GM12878 (cell line): ENCODE results near the gene MCOLN2. TPM values are rescaled to one million over a fixed set of nuclear protein-coding genes. Genes with fewer than 3 reads are reported as not detected.

ENCODE experiments used
- ATAC-seq: fragments of 200-7000 bp; cut with Tn5 transposase; 3 replicates; pipeline ENCODE4 v1.9.1; 2020; ENCODE audit warnings: mild to moderate bottlenecking, moderate library complexity
- BruUV-seq: library from RNA; stranded (reverse); fragments of 400-500 nt; replicated peaks from 2 replicates; lab custom pipeline; 2021; lab: Mats Ljungman, UMichigan
- CTCF ChIA-PET: fragments of 300-600 bp; sonication (Branson Sonifier 250); formaldehyde crosslinking; extraction: SDS; loops from one replicate; lab custom pipeline; 2021; ENCODE audit warnings: inconsistent platforms; lab: Yijun Ruan, JAX
- POLR2A ChIA-PET: fragments of 350-600 bp; formaldehyde crosslinking; extraction: SDS; loops from one replicate; lab custom pipeline; 2021; ENCODE audit warnings: inconsistent platforms; lab: Charles Lee
- RAD21 ChIA-PET: fragments of 300-600 bp; sonication (Branson Sonifier 250); formaldehyde crosslinking; loops from one replicate; lab custom pipeline; 2023; ENCODE audit warnings: antibody characterized with exemption; ENCODE audit not compliant: unreplicated experiment; lab: Charles Lee
- SMC1A ChIA-PET: fragments of 300-600 bp; sonication (Branson Sonifier 250); formaldehyde crosslinking; loops from one replicate; lab custom pipeline; 2023; ENCODE audit not compliant: unreplicated experiment, uncharacterized antibody; lab: Charles Lee
- DNase-seq: peaks from one replicate; pipeline ENCODE4 v3.0.0-alpha.2; 2011; ENCODE audit warnings: low read depth, low spot score
- FAIRE-seq: peaks from 3 replicates; lab custom pipeline; 2011; peaks lifted over from hg19 to GRCh38; lab: Jason Lieb, UNC
- H2AFZ ChIP-seq: 2 replicates; pipeline ENCODE4 v1.6.0; 2011; ENCODE audit warnings: low read depth, low read length, control low read depth; ENCODE audit not compliant: control insufficient read depth
- H3K27ac ChIP-seq: 2 replicates; pipeline ENCODE4 v1.5.1; 2011; ENCODE audit warnings: control low read depth; ENCODE audit not compliant: control insufficient read depth, insufficient read depth
- H3K27me3 ChIP-seq, 2 experiments: replicated peaks in 1 of 2; 2 replicates each; pipeline versions ENCODE4 v1.6.0 to v1.6.1; 2011; ENCODE audit warnings: low read length in 1 of 2; ENCODE audit not compliant: control insufficient read depth in 2 of 2, insufficient read depth in 2 of 2
- H3K36me3 ChIP-seq, 2 experiments: 2 replicates each; pipeline ENCODE4 v1.5.1; 2011; ENCODE audit warnings: low read length in 1 of 2; ENCODE audit not compliant: control insufficient read depth in 2 of 2, insufficient read depth in 2 of 2
- H3K4me1 ChIP-seq: 2 replicates; pipeline ENCODE4 v1.6.1; 2011; ENCODE audit warnings: mild to moderate bottlenecking, low read length, moderate library complexity, mixed read lengths; ENCODE audit not compliant: control insufficient read depth, insufficient read depth
- H3K4me2 ChIP-seq: 2 replicates; pipeline ENCODE4 v1.6.0; 2011; ENCODE audit warnings: control low read depth; ENCODE audit not compliant: control insufficient read depth, insufficient read depth
- H3K4me3 ChIP-seq: fragments of 200-600 bp; sonication (generic); 2 replicates; pipeline ENCODE4 v1.5.1; 2016
- H3K79me2 ChIP-seq: 2 replicates; pipeline ENCODE4 v1.6.0; 2011; ENCODE audit warnings: low read length; ENCODE audit not compliant: control insufficient read depth, insufficient read depth
- H3K9ac ChIP-seq: 2 replicates; pipeline ENCODE4 v1.8.0; 2011; ENCODE audit warnings: low read length, control low read depth, mixed read lengths; ENCODE audit not compliant: control insufficient read depth, insufficient read depth
- H3K9me3 ChIP-seq: replicated peaks from 3 replicates; pipeline ENCODE4 v1.5.1; 2011; ENCODE audit warnings: mild to moderate bottlenecking, low read length; ENCODE audit not compliant: control insufficient read depth, insufficient read depth
- H4K20me1 ChIP-seq: 2 replicates; pipeline ENCODE4 v1.6.0; 2011; ENCODE audit not compliant: control insufficient read depth, insufficient read depth
- ESRRA ChIP-seq: IDR thresholded peaks from 2 replicates; pipeline ENCODE4 v1.6.1; 2012; ENCODE audit warnings: mild to moderate bottlenecking, low read length, improper control_type of control experiment
- NKRF ChIP-seq: fragments of 450-650 bp; conservative IDR thresholded peaks from 2 replicates; pipeline ENCODE4 v1.6.1; 2017; ENCODE audit warnings: mild to moderate bottlenecking, moderate library complexity
- RFX5 ChIP-seq: IDR thresholded peaks from 2 replicates; pipeline ENCODE4 v1.6.1; 2011; ENCODE audit warnings: low read depth, low read length, improper control_type of control experiment
- ZNF24 ChIP-seq: fragments of 450-650 bp; IDR thresholded peaks from 2 replicates; pipeline ENCODE4 v1.6.1; 2017; ENCODE audit warnings: antibody characterized with exemption, mild to moderate bottlenecking
- ZSCAN29 ChIP-seq: fragments of 450-650 bp; IDR thresholded peaks from 2 replicates; pipeline ENCODE4 v1.6.1; 2017; ENCODE audit warnings: mild to moderate bottlenecking, moderate library complexity
- WGBS: methylation state at CpG from one replicate; pipeline ENCODE4 v1.1.6; 2016; ENCODE audit warnings: low lambda C conversion rate; ENCODE audit not compliant: insufficient replicate concordance, insufficient coverage; ENCODE audit errors: missing lambda C conversion rate; 5-methylcytosine and 5-hydroxymethylcytosine counted together
- in situ Hi-C: fragments of 300-500 bp; cut with MboI; formaldehyde crosslinking; loops from 9 replicates; pipeline ENCODE4 v1.14.3; 2018; ENCODE audit warnings: mixed read lengths
- intact Hi-C: fragments of 100-400 bp; cut with micrococcal nuclease; formaldehyde crosslinking; loops from one replicate; pipeline ENCODE4 v1.14.2; 2022; ENCODE audit not compliant: unreplicated experiment
- polyA plus RNA-seq, 11 experiments: library from polyadenylated mRNA; depleted of rRNA in 4 of 11; unstranded in 6 of 11; stranded (reverse) in 5 of 11; fragments of >200 nt; fragmentation: Nextera tagmentation in 4 of 11; fragmentation: Illumina TruSeq in 1 of 11; extraction: Ambion mirVana in 4 of 11; extraction: Trizol in 1 of 11; gene quantifications; 1 replicate in 1 of 11; 2 replicates in 10 of 11; pipeline versions ENCODE4 v1.2.1 to v1.2.3, GENCODE V29; 2011 to 2016; ENCODE audit warnings: inconsistent platforms in 2 of 11, missing spikeins in 2 of 11, low read depth in 1 of 11
- total RNA-seq, 4 experiments: library from RNA; depleted of rRNA in 3 of 4; stranded (reverse); fragments of >200 nt in 3 of 4; fragmentation: Illumina TruSeq in 1 of 4; extraction: Trizol in 1 of 4; gene quantifications; 2 replicates each; pipeline versions ENCODE4 v1.2.1 to v1.2.3, GENCODE V29; 2013 to 2021
- TF ChIP-seq, protein P1 (sequence below): fragments of 450-650 bp; IDR thresholded peaks from 2 replicates; pipeline ENCODE4 v1.6.1; 2018; ENCODE audit warnings: borderline replicate concordance, mild to moderate bottlenecking; ENCODE audit not compliant: partially characterized antibody
- TF ChIP-seq, protein P2 (sequence below): IDR thresholded peaks from 2 replicates; pipeline ENCODE4 v1.6.1; 2012; ENCODE audit warnings: low read depth, low read length, improper control_type of control experiment

Gene MCOLN2
- total and polyA plus RNA-seq, 10 of the 15 experiments (the other 5 are each of a cell fraction or from before 2014, with no cell fraction given) = 25.9 to 233 (median 109) TPM

DNA sequence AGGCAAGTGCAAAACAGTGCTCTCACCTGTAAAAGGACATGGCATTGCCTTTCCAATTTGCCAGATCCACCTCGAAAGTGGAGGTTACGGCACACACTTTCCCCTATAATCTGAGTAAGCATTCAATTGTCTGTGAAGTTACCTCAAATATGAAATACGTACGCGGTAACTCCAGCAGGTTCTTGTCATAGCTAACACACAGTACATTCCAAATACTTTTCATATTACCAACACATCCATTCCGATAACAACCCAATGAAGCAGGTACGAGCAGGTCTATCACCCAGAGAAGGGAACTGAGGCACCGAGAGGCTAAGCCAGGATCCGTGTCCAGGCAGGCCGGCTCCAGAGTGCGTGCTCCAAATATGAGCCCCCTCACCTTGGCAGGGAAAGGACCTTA lies 57.2 kb downstream of the MCOLN2 start:
- ChIA-PET RAD21 (interaction anchor here (2.8 kb wide), 1 partner anchor 88 kb away, joined by 13 read pairs; no protein-coding TSS in a partner anchor), POLR2A (no interaction called here), SMC1A (interaction anchor here (9.6 kb wide), 1 partner anchor 85 kb away, joined by 214 read pairs; no protein-coding TSS in a partner anchor), CTCF (interaction anchor here (1.1 to 2.9 kb wide), 2 partner anchors 88 to 315 kb away, joined by 3 to 18 read pairs; no protein-coding TSS in a partner anchor)
- intact Hi-C loops = loop anchor here (10.0 kb wide), 2 partner anchors 315 to 1005 kb away; no protein-coding TSS in a partner anchor
- no TSS peak for BruUV-seq
- no peak for DNase-seq
- Histone ChIP-seq H3K79me2 (no peaks in the 10 kb centered on the region), H3K36me3 (peaks cover 14 to 35% of the 10 kb centered on the region in 2 experiments), H3K9ac (no peak overlapping the region), H3K9me3 (no peaks in the 10 kb centered on the region), H3K27me3 (no peaks in the 10 kb centered on the region), H2AFZ (no peak overlapping the region), H4K20me1 (no peaks in the 10 kb centered on the region), H3K4me1 (no peaks in the 10 kb centered on the region), H3K27ac (no peak overlapping the region), H3K4me3 (no peak overlapping the region), H3K4me2 (no peak overlapping the region)
- in situ Hi-C loops = no loop called here
- no peak for TF ChIP-seq NKRF
- no peak for FAIRE-seq
- 97% methylated on average over 11 of the region's 11 CpGs for WGBS
- no peak for ATAC-seq

GRCh38 chr1:84939151-84939550 lies 57.8 kb downstream of the MCOLN2 start:
- no peaks in the 10 kb centered on the region; the same call in 1 of the 2 replicates for H3K79me2 ChIP-seq
- no peak overlapping the region for H3K4me3 ChIP-seq
- SMC1A ChIA-PET = interaction anchor here (1.1 to 2.5 kb wide), 3 partner anchors 88 to 337 kb away, joined by 3 to 10 read pairs (median 5); partner anchors contain the start of gene BCL10
- FAIRE-seq = no peak
- H3K4me1 ChIP-seq = no peaks in the 10 kb centered on the region
- no peaks in the 10 kb centered on the region for H3K9me3 ChIP-seq
- H3K27ac ChIP-seq = no peak overlapping the region
- no peaks in the 10 kb centered on the region for H3K27me3 ChIP-seq
- BruUV-seq = no TSS peak
- in situ Hi-C loops = no loop called here
- POLR2A ChIA-PET = no interaction called here
- H3K36me3 ChIP-seq = peaks cover 14 to 41% of the 10 kb centered on the region in 2 experiments
- H3K4me2 ChIP-seq = no peak overlapping the region
- WGBS = 95% methylated on average over 8 of the region's 8 CpGs
- intact Hi-C loops = loop anchor here (10.0 kb wide), 2 partner anchors 314 to 1004 kb away; no protein-coding TSS in a partner anchor
- H4K20me1 ChIP-seq = no peaks in the 10 kb centered on the region
- no peak for ATAC-seq
- H3K9ac ChIP-seq = no peak overlapping the region
- CTCF ChIA-PET = interaction anchor here (1.0 to 2.9 kb wide), 5 partner anchors 10 to 324 kb away, joined by 3 to 18 read pairs (median 4); no protein-coding TSS in a partner anchor
- H2AFZ ChIP-seq = no peak overlapping the region
- RAD21 ChIA-PET = interaction anchor here (1.6 to 2.8 kb wide), 2 partner anchors 89 to 167 kb away, joined by 4 to 13 read pairs; no protein-coding TSS in a partner anchor
- DNase-seq = no peak
- no peak for TF ChIP-seq ZSCAN29
- TF ChIP-seq, protein P1, sequence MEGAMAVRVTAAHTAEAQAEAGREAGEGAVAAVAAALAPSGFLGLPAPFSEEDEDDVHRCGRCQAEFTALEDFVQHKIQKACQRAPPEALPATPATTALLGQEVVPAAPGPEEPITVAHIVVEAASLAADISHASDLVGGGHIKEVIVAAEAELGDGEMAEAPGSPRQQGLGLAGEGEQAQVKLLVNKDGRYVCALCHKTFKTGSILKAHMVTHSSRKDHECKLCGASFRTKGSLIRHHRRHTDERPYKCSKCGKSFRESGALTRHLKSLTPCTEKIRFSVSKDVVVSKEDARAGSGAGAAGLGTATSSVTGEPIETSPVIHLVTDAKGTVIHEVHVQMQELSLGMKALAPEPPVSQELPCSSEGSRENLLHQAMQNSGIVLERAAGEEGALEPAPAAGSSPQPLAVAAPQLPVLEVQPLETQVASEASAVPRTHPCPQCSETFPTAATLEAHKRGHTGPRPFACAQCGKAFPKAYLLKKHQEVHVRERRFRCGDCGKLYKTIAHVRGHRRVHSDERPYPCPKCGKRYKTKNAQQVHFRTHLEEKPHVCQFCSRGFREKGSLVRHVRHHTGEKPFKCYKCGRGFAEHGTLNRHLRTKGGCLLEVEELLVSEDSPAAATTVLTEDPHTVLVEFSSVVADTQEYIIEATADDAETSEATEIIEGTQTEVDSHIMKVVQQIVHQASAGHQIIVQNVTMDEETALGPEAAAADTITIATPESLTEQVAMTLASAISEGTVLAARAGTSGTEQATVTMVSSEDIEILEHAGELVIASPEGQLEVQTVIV = no peak
- no peak for TF ChIP-seq ESRRA
- TF ChIP-seq, protein P2, sequence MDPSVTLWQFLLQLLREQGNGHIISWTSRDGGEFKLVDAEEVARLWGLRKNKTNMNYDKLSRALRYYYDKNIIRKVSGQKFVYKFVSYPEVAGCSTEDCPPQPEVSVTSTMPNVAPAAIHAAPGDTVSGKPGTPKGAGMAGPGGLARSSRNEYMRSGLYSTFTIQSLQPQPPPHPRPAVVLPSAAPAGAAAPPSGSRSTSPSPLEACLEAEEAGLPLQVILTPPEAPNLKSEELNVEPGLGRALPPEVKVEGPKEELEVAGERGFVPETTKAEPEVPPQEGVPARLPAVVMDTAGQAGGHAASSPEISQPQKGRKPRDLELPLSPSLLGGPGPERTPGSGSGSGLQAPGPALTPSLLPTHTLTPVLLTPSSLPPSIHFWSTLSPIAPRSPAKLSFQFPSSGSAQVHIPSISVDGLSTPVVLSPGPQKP = no peak
- TF ChIP-seq RFX5 = no peak
- no peak for TF ChIP-seq ZNF24
